Brain microvascular endothelial cell (primary cell): ENCODE data around the gene UNC13C.

Experiments
- DNase-seq: peaks from one replicate; pipeline ENCODE4 v3.0.0-alpha.2; 2020
- H3K27ac ChIP-seq: fragments of 250-450 bp; sonication (Bioruptor Pico); 2 replicates; pipeline ENCODE4 v1.5.1; 2020; ENCODE audit warnings: mild to moderate bottlenecking, moderate library complexity
- H3K27me3 ChIP-seq: fragments of 250-450 bp; sonication (Bioruptor Pico); replicated peaks from 2 replicates; pipeline ENCODE4 v1.5.1; 2020; ENCODE audit warnings: mild to moderate bottlenecking
- H3K36me3 ChIP-seq: fragments of 250-450 bp; sonication (Bioruptor Pico); replicated peaks from 2 replicates; pipeline ENCODE4 v1.5.1; 2020; ENCODE audit warnings: mild to moderate bottlenecking
- H3K4me3 ChIP-seq: 2 replicates; pipeline ENCODE4 v1.5.1; 2011; ENCODE audit warnings: low read depth, mild to moderate bottlenecking, control low read depth, low read length, moderate library complexity
- CTCF ChIP-seq: IDR thresholded peaks from 2 replicates; pipeline ENCODE4 v1.5.1; 2011; ENCODE audit warnings: low read depth, mild to moderate bottlenecking, moderate library complexity, low read length, control low read depth, inconsistent platforms; ENCODE audit errors: missing control alignments
- in situ Hi-C: cut with HindIII; loops from 2 replicates; pipeline ENCODE4 v1.10.0; 2017; ENCODE audit warnings: low sequenced_read_pairs, low pct_ligation_motif_present

Gene UNC13C

GRCh38 chr15:54206586-54207321 is 228.5 kb downstream of the UNC13C start:
- Histone ChIP-seq H3K4me3 (no peak overlapping the region), H3K27me3 (no peaks in the 10 kb centered on the region), H3K36me3 (no peaks in the 10 kb centered on the region), H3K27ac (no peak overlapping the region)
- no peak for TF ChIP-seq CTCF
- in situ Hi-C loops: no loop called here
- no peak for DNase-seq

- no peak overlapping the region for H3K4me3 ChIP-seq
- H3K27me3 ChIP-seq: no peaks in the 10 kb centered on the region
- in situ Hi-C loops: no loop called here
- H3K36me3 ChIP-seq: no peaks in the 10 kb centered on the region
- H3K27ac ChIP-seq: no peak overlapping the region
- no peak for TF ChIP-seq CTCF
- no peak for DNase-seq
These were observed 230.5 kb downstream of the UNC13C start for GRCh38 chr15:54208786-54209185.

- TF ChIP-seq CTCF: no peak
These were observed 234.4 kb downstream of the UNC13C start for GRCh38 chr15:54212635-54213034.

GRCh38 chr15:54226455-54226854 is 248.2 kb downstream of the UNC13C start:
- in situ Hi-C loops: no loop called here
- Histone ChIP-seq H3K4me3 (no peak overlapping the region), H3K27ac (no peak overlapping the region), H3K36me3 (no peaks in the 10 kb centered on the region), H3K27me3 (no peaks in the 10 kb centered on the region)
- DNase-seq: no peak
- TF ChIP-seq CTCF: no peak

More at GRCh38 chr15:54212635-54213034, 234.4 kb downstream of the UNC13C start:
- Histone ChIP-seq H3K4me3 (no peak overlapping the region), H3K36me3 (no peaks in the 10 kb centered on the region), H3K27me3 (no peaks in the 10 kb centered on the region), H3K27ac (no peak overlapping the region)
- in situ Hi-C loops: no loop called here
- DNase-seq: no peak

GRCh38 chr15:54227569-54227968 is 249.3 kb downstream of the UNC13C start:
- Histone ChIP-seq H3K36me3 (no peaks in the 10 kb centered on the region), H3K27ac (no peak overlapping the region), H3K27me3 (no peaks in the 10 kb centered on the region), H3K4me3 (no peak overlapping the region)
- DNase-seq: no peak
- in situ Hi-C loops: no loop called here
- TF ChIP-seq CTCF: no peak

- no peak overlapping the region for H3K4me3 ChIP-seq
- TF ChIP-seq CTCF: no peak
- no peaks in the 10 kb centered on the region for H3K27me3 ChIP-seq
- H3K27ac ChIP-seq: no peak overlapping the region
- in situ Hi-C loops: no loop called here
- H3K36me3 ChIP-seq: no peaks in the 10 kb centered on the region
- DNase-seq: no peak
These were observed 272.1 kb downstream of the UNC13C start for GRCh38 chr15:54250326-54250725.
